Stimulated activated CD8-positive, alpha-beta memory T cell treated with anti-CD3 and anti-CD28 coated beads, Interleukin-12 subunit alpha, Interleukin-12 subunit beta, amount 100 ng/mL, for 4 hours (primary cell): ENCODE measurements around the gene MYL4.

Experiments
- DNase-seq: peaks from one replicate; pipeline ENCODE4 v3.0.0-alpha.2; 2020; ENCODE audit warnings: low read depth

Gene MYL4

GRCh38 chr17:47273245-47273644 lies 64.1 kb downstream of the MYL4 start:
- no peak for DNase-seq
